SW480 (cell line): ENCODE measurements around the gene NARS2.
"Not testable (repeated sequence)": the region's sequence is repeated elsewhere in the genome, so short reads cannot be mapped to it uniquely, and the experiment has no call there.

Experiments used
- DNase-seq: peaks from one replicate; pipeline ENCODE4 v3.0.0-alpha.2; 2016; ENCODE audit warnings: low spot score

The NARS2 gene

DNA sequence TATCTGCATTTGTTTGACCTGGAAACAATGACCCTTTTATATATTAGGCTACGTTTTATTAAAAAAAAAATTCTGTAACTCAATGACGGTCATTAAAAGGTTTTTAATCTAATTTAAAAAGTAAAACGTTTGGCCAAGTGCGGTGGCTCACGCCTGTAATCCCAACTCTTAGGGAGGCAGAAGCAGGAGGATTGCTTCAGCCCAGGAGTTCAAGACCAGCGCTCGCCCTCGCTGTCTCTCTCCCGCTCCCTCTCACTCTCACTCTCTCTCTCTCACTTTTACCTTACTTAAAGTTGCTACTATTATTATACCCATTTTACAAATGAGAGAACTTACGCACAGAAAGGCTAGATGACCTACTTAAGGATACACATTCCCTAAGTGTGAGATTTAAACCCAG is 814 bp upstream of the NARS2 start:
- DNase-seq, result no peak

DNA sequence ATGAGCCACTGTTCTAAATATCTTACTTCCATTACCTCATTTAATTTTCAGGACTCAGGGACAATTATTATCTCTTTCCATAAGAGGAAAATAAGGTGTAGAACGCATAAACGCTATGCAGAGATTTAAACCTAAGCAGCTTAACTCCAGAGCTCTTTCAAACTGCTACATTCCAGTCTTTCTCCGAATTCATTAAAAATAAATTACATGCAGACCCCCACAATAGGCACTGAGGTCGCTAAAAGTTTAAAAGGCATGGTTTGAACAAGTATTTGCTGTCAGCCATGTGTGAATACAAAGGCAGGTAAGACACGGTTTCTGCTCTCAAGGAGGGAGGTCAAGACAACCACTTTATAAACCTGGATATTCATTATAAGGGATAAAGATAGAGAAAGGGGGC is 983 bp downstream of the NARS2 start:
- no peak for DNase-seq

DNA sequence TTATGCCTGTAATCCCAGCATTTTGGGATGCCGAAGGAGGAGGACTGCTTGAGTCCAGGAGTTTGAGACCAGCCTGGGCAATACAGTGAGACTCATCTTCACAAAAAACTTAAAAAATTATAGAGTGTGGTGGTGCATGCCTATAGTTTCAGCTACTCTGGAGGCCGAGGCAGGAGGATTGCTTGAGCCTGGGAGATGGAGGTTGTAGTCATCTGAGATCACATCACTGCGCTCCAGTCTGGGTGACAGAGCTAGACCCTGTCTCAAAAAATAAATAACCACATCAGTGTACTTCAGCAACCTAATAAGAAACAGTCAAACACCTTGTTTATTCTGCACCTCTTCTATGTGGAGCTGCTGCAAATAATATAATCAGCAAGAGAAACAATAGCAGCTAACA is 1.4 kb downstream of the NARS2 start:
- no peak for DNase-seq

DNA sequence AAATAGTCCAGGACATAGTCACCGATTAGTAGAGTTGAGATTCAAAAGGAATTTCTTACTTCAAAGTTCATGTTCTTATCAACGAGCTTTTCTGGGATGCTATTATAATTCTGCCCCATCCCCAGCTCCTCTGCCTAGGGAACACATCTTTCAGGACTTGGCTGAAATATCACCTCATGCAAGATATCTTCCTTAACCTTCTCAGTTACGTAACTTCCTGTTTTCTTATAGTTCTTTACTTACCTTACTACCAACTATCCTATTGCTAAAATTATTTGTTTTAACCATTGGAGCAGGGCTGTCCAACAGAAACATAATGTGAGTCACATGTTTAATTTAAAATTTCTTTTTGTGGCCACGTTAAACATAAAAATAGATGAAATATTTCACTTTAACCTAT is 2.3 kb downstream of the NARS2 start:
- DNase-seq, result no peak

DNA sequence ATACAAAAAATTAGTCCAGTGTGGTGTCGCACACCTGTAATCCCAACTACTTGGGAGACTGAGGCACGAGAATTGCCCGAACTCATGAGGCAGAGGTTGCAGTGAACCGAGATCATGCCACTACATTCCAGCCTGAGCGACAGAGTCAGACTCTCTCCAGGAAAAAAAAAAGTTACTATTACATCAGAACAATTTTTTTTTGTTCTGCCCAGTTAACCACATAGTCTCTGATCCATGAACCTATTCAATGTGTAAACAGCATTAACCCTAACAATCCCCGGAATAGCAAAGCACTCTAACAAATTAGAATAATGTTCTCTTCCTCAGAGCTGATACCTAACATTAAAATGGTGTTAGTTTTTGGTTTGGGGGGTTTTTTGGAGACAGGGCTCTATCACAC is 4.6 kb downstream of the NARS2 start:
- no peak for DNase-seq

DNA sequence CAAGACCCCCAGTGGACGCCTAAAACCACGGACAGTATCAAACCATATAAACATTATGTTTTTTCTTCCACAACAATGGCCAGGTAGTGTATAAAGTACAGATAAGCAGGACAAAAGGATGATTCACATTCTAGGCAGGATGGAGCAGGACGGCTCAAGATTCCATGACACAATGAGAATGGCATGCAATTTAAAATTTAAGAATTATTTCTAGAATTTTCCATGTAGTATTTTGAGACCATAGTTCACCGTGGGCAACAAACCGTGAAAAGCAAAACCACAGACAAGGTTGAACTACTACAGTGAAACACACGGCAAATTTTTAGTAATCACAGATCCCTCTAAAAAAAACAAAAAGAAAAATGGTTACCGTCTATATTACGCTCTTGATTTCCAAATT is 7.5 kb downstream of the NARS2 start:
- DNase-seq, result no peak

DNA sequence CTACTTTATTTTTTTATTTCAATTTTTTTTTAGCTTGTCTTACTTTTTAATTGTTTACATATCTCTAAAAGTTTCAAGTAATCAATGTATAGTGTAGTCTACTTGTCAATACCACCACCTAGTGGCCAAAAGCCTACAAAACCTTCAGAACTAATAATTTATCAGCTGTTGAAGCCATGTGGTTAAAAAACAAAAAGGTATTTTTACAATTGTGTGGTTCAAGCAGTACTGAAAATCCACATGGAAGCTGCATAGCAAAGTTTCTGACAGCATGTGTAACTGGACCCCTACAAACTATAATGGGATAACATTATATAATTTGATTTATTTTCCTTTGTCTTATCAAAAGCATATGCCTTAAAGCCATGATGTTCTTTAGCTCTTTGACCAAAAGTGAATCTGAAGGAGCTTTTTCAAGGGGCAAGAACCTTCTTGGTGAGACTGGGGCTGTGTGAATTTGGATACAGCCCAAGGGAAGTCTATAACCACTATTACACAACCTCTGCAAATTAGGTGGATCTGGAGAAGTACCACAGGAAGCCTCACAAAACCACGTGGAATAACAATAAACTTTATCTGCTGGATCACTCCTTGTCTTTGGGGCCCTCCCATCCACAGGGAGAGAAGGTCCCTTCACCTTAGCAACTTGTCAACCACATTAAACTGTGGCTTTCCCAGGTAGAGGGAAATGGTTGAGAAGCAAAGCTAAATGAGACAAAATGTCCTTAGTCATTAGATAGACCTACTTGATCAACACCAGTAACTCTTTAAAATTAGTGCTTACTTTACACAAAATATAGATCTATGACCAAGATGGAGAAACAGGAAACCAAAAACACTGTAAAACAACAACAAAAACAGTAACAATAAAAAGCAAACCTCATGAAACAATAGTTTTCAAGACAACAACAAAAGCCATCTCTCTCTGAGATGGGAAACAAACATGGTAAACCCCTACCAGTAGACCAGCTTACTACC is 9.9 kb downstream of the NARS2 start:
- peak; percentile 54 for DNase-seq

DNA sequence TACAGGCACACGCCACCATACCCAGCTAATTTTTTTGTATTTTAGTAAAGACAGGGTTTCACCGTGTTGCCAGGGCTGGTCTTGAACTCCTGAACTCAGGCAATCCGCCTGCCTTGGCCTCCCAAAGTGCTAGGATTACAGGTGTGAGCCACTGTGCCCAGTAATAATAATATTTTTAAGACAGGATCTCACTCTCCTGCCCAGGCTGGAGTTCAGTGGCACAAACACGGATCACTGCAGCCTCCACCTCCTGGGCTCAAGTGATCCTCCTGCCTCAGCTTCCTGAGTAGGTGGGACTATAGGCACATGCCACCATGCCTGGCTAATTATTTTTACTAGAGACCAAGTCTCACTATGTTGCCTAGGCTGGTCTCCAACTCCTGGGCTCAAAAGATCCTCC is 10.6 kb downstream of the NARS2 start:
- DNase-seq, result not testable (repeated sequence)

DNA sequence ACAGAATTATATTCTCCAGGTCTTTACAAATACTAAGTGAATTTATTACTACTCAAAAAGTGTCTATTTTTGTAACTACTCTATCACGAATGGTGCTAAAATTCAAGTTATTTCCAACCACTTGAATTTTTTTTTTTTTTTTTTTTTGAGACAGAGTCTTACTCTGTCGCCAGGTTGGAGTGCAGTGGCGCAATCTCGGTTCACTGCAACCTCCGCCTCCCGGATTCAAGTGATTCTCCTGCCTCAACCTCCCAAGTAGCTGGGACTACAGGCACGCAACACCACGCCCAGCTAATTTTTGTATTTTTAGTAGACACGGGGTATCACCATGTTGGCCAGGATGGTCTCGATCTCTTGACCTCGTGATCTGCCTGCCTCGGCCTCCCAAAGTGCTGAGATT is 11.6 kb downstream of the NARS2 start:
- DNase-seq, result not testable (repeated sequence)

DNA sequence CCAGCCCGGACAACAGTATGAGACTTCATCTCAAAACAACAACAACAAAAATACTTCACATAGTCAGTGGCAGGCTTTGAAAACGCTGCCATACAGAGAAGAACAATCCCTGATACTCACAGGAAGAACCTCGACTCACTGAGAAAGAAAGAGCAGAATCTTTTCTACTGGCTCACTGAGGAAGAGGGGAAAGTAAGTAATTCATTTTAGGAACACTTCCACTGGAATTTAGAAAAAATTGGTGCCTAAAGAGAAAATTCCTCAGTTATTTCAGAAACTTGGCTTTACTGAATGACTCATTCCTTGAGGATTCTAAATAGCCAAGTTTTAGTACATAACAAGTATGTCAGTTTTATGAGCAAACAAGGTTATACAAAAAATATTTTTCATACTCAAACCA is 12.3 kb downstream of the NARS2 start:
- DNase-seq, result no peak

DNA sequence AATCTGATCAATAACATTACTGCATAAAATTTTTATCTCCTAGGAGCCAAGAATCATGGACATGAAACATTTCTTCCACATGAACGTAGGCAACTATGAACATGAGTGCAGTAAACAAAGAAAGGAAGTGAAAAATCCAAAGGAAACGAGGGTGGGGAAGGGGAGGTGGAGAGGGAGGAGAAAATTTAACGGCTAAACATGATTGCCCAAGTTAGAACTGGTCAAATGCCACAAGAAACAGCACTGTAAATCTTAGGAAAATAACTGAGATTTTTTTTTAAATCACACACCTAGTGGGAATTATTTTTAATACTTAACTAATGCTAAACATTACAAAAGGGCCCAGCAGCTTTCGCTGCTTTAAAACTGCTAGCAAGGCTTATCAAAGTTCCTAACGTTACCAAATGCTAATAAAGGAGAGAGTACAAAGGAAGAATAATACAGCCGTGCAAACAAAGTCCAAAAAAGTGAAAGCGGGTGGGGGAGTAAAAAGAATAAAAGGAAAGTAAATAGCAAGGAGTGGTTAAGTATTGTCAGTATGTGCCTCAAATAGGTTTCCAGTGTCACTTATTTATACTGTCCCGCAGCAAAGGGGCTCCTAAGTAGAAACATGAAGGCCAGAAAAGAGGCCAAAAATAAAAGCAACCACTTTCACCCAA is 13.7 kb downstream of the NARS2 start:
- DNase-seq, result no peak

DNA sequence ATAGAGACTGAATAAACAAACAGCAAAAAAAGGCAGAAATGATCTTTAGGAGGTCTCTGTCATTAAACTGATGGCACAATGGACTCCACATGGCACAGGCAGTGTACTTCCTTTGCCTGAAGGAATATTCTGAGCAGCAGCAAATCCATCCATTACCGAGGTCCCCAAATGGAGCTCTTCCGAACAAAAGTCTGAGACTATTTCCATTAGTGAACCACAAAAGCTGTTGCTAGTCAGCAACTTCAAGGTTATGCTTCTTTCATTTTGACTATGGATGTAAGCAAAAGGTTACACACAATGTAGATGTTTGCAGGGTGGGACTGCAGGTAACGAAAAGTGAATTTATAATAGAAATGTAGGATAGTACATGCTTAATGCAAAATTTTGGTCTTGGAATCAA is 14.5 kb downstream of the NARS2 start:
- no peak for DNase-seq

DNA sequence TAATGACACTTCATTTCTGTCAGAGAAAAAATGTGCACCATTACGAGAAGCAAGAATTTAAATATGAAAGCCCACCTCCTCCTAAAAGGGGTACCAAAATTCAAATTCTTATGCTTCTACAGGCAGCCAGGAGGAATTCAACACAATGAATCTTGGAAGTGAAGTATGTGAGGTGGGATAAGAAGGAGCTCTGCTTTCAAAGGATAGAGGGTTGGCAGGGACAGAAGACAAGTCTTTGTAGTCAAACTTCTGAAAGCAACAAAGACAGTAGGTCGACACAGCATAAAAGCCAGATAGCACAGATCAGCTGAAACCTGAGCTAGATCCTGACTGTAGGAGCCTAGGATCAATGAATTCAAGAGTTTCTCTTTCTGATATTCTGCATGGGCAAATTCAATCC is 17.4 kb downstream of the NARS2 start:
- DNase-seq, result no peak

DNA sequence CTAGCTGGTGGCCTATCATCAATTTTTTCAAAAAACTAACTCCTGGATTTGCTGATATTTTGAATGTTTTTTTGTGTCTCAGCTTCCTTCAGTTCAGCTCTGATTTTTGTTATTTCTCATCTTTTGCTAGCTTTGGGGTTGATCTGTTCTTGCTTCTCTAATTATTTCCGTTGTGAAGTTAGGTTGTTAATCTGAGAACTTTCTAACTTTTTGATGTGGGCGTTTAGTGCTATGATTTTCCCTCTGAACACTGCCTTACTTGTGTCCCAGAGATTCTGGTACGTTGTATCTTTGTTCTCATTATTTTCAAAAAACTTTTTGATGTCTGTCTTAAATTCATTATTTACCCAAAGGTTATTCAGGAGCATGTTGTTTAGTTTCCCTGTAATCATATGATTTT is 19.1 kb downstream of the NARS2 start:
- no peak for DNase-seq

DNA sequence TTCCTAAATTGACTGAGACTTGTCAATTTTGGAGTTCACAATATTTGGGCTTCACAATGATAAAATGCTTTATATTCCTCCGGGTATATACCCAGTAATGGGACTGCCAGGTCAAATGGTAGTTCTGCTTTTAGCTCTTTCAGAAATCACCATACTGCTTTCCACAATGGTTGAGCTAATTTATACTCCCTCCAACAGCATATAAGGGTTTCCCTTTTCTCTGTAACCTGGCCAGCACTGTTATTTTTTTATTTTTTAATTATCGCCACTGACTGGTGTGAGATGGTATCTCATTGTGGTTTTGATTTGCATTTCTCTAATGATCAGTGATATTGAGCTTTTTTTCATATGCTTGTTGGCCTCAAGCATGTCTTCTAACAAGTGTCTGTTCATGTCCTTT is 21.8 kb downstream of the NARS2 start:
- no peak for DNase-seq

DNA sequence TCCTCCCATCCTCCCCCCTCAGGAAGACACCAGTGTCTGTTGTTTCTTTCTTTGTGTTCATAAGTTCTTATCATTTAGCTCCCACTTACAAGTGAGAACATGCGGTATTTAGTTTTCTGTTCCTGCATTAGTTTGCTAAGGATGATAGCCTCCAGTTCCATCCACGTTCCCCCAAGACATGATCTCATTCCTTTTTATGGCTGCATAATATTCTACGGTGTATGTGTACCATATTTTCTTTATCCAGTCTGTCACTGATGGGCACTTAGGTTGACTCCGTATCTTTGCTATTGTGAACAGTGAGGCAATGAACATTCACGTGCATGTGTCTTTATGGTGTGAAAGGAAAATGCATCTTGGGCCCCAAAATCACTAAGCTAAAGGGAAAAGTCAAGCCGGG is 22.5 kb downstream of the NARS2 start:
- not testable (repeated sequence) for DNase-seq

DNA sequence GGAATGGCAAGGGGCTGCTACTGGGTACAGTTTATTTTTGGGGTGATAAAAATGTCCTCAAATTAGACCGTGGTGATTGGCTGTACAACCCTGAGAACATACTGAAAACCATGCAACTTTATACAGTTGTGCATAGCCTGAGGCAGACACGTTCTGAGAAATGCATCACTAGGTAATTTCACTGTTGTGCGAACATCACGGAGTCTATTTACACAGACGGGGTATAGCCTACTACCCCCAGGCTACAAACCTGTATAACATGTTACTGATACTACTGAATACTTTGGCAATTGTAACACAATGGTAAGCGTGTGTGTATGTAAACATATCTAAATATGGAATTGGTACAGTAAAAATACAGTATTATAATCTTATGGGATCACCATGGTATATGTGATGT is 23.6 kb downstream of the NARS2 start:
- DNase-seq, result no peak

DNA sequence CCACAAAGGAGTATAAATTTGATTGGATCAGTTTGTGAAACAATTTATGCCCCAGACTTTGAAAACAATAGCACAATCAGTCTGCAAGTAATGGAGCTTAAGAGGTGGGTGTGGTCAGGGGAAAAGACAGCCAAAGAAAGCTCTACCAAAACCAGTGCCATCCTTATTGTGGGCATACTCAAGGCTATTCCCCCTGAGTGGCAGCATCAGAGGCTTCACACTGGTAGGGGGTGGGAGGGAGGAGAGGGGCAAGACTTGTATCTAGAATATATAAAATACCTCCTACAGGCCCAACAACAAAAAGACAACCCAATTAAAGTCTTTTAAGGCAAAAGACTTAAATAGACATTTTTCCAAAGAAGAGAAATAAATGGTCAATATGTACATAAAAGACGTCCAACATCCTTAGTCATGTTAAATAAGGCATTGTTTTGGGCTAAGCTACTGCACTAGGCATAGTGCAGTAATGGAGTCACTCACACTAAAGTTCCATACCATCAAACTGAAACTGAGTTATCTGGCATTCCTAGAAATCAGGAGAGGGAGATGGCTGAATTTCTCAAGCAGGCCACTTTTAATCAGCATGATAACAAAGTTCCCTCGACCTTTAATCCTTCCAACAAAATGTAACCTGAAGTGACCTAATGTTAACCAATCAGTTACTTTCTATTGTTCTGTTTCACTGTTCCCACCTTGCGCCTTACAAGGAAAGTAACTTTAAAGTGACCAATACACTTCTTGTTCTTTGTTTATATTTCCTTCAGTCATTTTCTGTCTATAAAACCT is 24.8 kb downstream of the NARS2 start:
- no peak for DNase-seq

DNA sequence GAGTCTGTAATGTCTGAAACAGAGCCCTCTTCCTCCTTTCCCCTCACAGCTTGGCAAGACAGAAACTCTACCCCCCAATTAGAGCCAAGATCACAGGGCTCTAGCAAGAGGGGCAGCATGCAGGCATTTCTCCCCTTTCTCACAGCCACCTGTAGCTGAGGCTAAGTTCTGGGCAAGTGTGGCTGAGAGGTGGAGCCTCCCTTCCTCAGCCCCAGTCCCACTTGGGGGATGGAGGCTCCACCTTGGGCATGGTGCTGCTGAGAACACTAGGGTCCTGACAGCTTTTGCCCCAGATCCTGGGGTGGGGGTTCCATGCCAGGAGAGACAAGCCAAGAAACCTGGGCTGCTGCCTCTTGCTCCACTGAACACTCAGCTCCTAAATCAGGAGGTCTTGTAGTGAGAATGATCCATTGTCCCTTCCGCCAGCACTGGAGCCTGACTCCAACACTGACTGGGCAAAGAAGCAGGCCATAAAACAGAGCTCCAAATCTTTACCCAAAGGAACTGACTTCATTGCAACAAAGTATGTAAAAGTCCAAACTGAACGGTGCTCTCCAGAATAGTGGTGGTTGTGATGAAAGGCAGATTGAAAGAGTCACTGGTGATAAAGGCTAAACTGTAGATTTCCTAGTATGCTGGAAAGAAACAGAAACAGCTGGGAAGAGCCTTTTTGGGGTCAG is 25.6 kb downstream of the NARS2 start:
- DNase-seq, result no peak

DNA sequence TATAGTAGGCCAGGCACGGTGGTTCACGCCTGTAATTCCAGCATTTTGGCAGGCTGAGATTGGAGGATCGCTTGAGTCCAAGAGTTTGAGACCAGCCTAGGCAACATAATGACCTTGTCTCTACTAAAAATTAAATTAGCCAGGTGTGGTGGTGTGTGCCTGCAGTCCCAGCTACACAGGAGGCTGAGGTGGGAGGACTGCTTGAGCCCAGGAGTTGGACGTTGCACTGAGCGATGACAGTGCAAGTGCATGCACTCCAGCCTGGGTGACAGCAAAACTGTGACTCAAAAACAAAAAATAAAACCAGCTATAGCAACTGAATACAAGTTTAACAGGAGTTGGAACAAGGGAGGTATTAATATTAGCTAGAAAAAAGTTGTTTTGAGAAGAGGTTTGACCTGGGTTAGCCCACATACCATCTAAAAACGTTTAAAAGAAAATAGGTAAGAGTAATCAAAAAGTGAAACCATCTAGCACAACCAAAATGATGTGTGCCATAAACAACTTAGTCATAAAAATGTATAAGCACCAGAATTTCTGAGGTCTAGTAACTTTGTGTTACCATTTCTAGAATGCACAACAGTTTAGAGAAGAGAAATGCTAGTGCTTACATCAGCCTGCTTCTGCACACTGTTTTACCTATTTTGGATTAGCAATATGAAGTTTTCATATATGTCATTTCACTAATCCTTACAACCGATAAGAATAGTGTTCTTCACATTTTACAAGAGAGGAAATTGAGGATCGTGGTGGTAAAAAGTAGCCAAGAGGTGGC is 26.5 kb downstream of the NARS2 start:
- DNase-seq, result no peak

DNA sequence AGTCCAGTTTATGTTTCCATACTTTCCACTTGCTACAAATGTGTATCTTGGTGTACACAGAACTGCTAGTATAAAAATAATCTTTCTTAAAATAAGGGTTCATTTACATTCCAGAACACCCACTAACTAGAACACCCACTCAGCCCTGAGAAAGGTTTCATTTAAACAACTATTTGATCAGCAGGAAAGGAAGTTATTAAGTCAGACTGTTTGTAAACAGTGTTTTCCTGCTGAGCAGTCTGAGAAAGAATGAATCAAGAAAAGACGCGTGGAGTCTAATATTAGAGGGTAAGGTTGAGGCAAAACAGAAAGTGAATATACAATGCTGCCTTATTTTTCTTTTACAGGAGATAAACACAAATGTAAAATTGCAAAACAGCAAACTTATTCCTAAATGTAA is 32.7 kb downstream of the NARS2 start:
- DNase-seq, result no peak
